HepG2 (cell line): ENCODE results near the gene DGAT2. TPM values are rescaled to one million over a fixed set of nuclear protein-coding genes. Genes with fewer than 3 reads are reported as not detected.
A peak's percentile ranks its signal among the peaks of the same experiment; 100 is the strongest.

ENCODE experiments used
- CBFB ChIP-seq: sonication (generic); formaldehyde crosslinking; IDR thresholded peaks from 2 replicates; pipeline ENCODE4 v1.4.0; 2020; ENCODE audit warnings: missing genetic modification reagents
- KMT2A ChIP-seq: sonication (generic); formaldehyde crosslinking; IDR thresholded peaks from 2 replicates; pipeline ENCODE4 v1.4.0; 2020; ENCODE audit warnings: missing genetic modification reagents
- NFYB ChIP-seq: sonication (generic); formaldehyde crosslinking; IDR thresholded peaks from 2 replicates; pipeline ENCODE4 v1.4.0; 2020; ENCODE audit warnings: missing genetic modification reagents
- SALL2 ChIP-seq: sonication (generic); formaldehyde crosslinking; IDR thresholded peaks from 2 replicates; pipeline ENCODE4 v1.8.1; 2023; ENCODE audit warnings: mild to moderate bottlenecking, missing genetic modification reagents, inconsistent platforms
- SIX4 ChIP-seq: sonication (generic); formaldehyde crosslinking; IDR thresholded peaks from 2 replicates; pipeline ENCODE4 v1.4.0; 2020; ENCODE audit warnings: missing genetic modification reagents
- SMARCC2 ChIP-seq: fragments of 450-650 bp; IDR thresholded peaks from 2 replicates; pipeline ENCODE4 v1.6.1; 2017; ENCODE audit warnings: antibody characterized with exemption, mild to moderate bottlenecking
- SPEN ChIP-seq: sonication (generic); formaldehyde crosslinking; IDR thresholded peaks from 2 replicates; pipeline ENCODE4 v1.5.1; 2020; ENCODE audit warnings: low read depth, mild to moderate bottlenecking, missing genetic modification reagents
- TRIM24 ChIP-seq: sonication (generic); formaldehyde crosslinking; IDR thresholded peaks from 2 replicates; pipeline ENCODE4 v1.8.0; 2022; ENCODE audit warnings: mild to moderate bottlenecking, missing genetic modification reagents
- ZBTB38 ChIP-seq: sonication (generic); formaldehyde crosslinking; IDR thresholded peaks from 2 replicates; pipeline ENCODE4 v1.5.1; 2020; ENCODE audit warnings: mild to moderate bottlenecking, missing genetic modification reagents
- ZEB1 ChIP-seq: IDR thresholded peaks from 2 replicates; pipeline ENCODE4 v1.6.1; 2012; ENCODE audit warnings: mild to moderate bottlenecking, low read depth, inconsistent platforms; ENCODE audit not compliant: insufficient replicate concordance
- ZNF235 ChIP-seq: sonication (generic); formaldehyde crosslinking; IDR thresholded peaks from 2 replicates; pipeline ENCODE4 v1.8.1; 2023; ENCODE audit warnings: mild to moderate bottlenecking, missing genetic modification reagents, borderline replicate concordance
- ZNF24 ChIP-seq: fragments of 450-650 bp; IDR thresholded peaks from 2 replicates; pipeline ENCODE4 v1.6.1; 2017; ENCODE audit warnings: antibody characterized with exemption, mild to moderate bottlenecking
- ZNF383 ChIP-seq: sonication (generic); formaldehyde crosslinking; IDR thresholded peaks from 2 replicates; pipeline ENCODE4 v1.4.0; 2020; ENCODE audit warnings: missing genetic modification reagents, mild to moderate bottlenecking, borderline replicate concordance
- ZNF501 ChIP-seq: sonication (generic); formaldehyde crosslinking; IDR thresholded peaks from 2 replicates; pipeline ENCODE4 v1.5.1; 2020; ENCODE audit warnings: mild to moderate bottlenecking, moderate library complexity, missing genetic modification reagents
- ZNF567 ChIP-seq: sonication (generic); formaldehyde crosslinking; IDR thresholded peaks from 2 replicates; pipeline ENCODE4 v1.8.1; 2023; ENCODE audit warnings: mild to moderate bottlenecking, missing genetic modification reagents, borderline replicate concordance
- ZSCAN29 ChIP-seq: sonication (generic); formaldehyde crosslinking; conservative IDR thresholded peaks from 2 replicates; pipeline ENCODE4 v1.4.0; 2020; ENCODE audit warnings: mild to moderate bottlenecking, missing genetic modification reagents
- polyA plus RNA-seq, 8 experiments: library from polyadenylated mRNA; depleted of rRNA in 3 of 8; stranded (reverse) in 7 of 8; unstranded in 1 of 8; fragments of >200 nt; fragmentation: Illumina TruSeq in 4 of 8; extraction: Trizol in 4 of 8; gene quantifications; 2 replicates each; pipeline versions ENCODE4 v1.2.1 to v1.2.3, GENCODE V29; 2011 to 2016; ENCODE audit warnings: low read depth in 4 of 8, missing spikeins in 1 of 8, mixed read lengths in 1 of 8; ENCODE audit not compliant: insufficient read depth in 1 of 8
- total RNA-seq, 5 experiments: library from RNA; depleted of rRNA; stranded (reverse); fragments of >200 nt; fragmentation: Illumina TruSeq; extraction: Trizol; gene quantifications; 2 replicates each; pipeline ENCODE4 v1.2.3, GENCODE V29; 2016; ENCODE audit warnings: low read depth in 1 of 5
- TF ChIP-seq, protein P1 (sequence below): sonication (generic); formaldehyde crosslinking; IDR thresholded peaks from 2 replicates; pipeline ENCODE4 v1.8.1; 2023; ENCODE audit warnings: missing genetic modification reagents, inconsistent platforms, borderline replicate concordance
- TF ChIP-seq, protein P2 (sequence below): sonication (generic); formaldehyde crosslinking; IDR thresholded peaks from 2 replicates; pipeline ENCODE4 v1.5.0; 2020; ENCODE audit warnings: mild to moderate bottlenecking, missing genetic modification reagents
- TF ChIP-seq, protein P3 (sequence below): sonication (generic); formaldehyde crosslinking; IDR thresholded peaks from 2 replicates; pipeline ENCODE4 v1.8.1; 2023; ENCODE audit warnings: mild to moderate bottlenecking, missing genetic modification reagents

Gene DGAT2
- total and polyA plus RNA-seq, 2 of the 13 experiments (the other 11 are each of a cell fraction or from before 2014, with no cell fraction given) = 39.0 to 65.6 TPM

DNA sequence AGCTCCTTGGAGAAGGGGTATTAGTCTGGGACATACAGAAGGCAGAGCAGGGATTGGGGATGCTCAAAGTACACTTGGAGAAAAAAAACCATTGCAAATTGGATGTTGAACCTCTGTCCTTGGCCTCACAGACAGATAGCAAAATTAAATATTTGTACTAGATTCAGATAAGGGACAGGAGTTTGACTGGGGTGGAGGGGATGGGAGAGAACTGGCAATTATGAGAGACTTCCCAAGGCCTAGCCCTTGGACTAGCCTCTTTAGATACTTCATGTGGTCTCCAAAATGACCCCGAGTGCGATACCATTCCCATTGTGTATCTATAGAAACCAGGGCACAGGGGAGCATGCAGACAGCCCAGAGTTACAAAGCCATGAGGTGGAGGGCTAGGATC is 15.5 kb downstream of the DGAT2 start (continued):
- no peak for TF ChIP-seq ZNF24
- no peak for TF ChIP-seq SIX4 (CRISPR knock-in tag)
- TF ChIP-seq SALL2 (CRISPR knock-in tag) = no peak
- TF ChIP-seq ZSCAN29 (CRISPR knock-in tag) = peak; percentile 75; the same call in 1 of the 2 replicates
- no peak for TF ChIP-seq SMARCC2
- TF ChIP-seq CBFB (CRISPR knock-in tag) = no peak
- no peak for TF ChIP-seq ZNF383
- TF ChIP-seq, protein P1, sequence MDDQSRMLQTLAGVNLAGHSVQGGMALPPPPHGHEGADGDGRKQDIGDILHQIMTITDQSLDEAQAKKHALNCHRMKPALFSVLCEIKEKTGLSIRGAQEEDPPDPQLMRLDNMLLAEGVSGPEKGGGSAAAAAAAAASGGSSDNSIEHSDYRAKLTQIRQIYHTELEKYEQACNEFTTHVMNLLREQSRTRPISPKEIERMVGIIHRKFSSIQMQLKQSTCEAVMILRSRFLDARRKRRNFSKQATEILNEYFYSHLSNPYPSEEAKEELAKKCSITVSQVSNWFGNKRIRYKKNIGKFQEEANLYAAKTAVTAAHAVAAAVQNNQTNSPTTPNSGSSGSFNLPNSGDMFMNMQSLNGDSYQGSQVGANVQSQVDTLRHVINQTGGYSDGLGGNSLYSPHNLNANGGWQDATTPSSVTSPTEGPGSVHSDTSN (CRISPR knock-in tag) = no peak
- TF ChIP-seq NFYB (CRISPR knock-in tag) = no peak
- peak; percentile 35; the same call in 1 of the 2 replicates for TF ChIP-seq SPEN
- TF ChIP-seq ZNF567 (CRISPR knock-in tag) = no peak
- no peak for TF ChIP-seq ZBTB38 (CRISPR knock-in tag)
- peak; percentile 53 for TF ChIP-seq ZEB1
- TF ChIP-seq TRIM24 (CRISPR knock-in tag) = no peak
- TF ChIP-seq, protein P2, sequence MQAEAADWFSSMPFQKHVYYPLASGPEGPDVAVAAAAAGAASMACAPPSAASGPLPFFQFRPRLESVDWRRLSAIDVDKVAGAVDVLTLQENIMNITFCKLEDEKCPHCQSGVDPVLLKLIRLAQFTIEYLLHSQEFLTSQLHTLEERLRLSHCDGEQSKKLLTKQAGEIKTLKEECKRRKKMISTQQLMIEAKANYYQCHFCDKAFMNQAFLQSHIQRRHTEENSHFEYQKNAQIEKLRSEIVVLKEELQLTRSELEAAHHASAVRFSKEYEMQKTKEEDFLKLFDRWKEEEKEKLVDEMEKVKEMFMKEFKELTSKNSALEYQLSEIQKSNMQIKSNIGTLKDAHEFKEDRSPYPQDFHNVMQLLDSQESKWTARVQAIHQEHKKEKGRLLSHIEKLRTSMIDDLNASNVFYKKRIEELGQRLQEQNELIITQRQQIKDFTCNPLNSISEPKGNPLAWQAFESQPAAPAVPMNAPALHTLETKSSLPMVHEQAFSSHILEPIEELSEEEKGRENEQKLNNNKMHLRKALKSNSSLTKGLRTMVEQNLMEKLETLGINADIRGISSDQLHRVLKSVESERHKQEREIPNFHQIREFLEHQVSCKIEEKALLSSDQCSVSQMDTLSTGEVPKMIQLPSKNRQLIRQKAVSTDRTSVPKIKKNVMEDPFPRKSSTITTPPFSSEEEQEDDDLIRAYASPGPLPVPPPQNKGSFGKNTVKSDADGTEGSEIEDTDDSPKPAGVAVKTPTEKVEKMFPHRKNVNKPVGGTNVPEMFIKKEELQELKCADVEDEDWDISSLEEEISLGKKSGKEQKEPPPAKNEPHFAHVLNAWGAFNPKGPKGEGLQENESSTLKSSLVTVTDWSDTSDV = no peak
- no peak for TF ChIP-seq ZNF235 (CRISPR knock-in tag)
- TF ChIP-seq KMT2A = 0 out of 2 replicates have a peak, but pooled peaks have one; percentile 22
- TF ChIP-seq, protein P3, sequence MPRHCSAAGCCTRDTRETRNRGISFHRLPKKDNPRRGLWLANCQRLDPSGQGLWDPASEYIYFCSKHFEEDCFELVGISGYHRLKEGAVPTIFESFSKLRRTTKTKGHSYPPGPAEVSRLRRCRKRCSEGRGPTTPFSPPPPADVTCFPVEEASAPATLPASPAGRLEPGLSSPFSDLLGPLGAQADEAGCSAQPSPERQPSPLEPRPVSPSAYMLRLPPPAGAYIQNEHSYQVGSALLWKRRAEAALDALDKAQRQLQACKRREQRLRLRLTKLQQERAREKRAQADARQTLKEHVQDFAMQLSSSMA (CRISPR knock-in tag) = no peak
- TF ChIP-seq ZNF501 (CRISPR knock-in tag) = no peak
